ENCODE data around the gene TFAP2D.

The TFAP2D gene

GRCh38 chr6:50819466-50819903 lies 106.2 kb downstream of the TFAP2D start:
- peak; percentile 44 for DNase-seq (ENCODE audit: low spot score)

- DNase-seq (ENCODE audit: low spot score): peak; percentile 22
Measured at GRCh38 chr6:50819904-50820868, 106.9 kb downstream of the TFAP2D start.

- DNase-seq (ENCODE audit: low spot score): no peak
Measured at GRCh38 chr6:50820869-50821264, 107.5 kb downstream of the TFAP2D start.

- no peak for DNase-seq (ENCODE audit: low spot score)
Measured at GRCh38 chr6:50821441-50822077, 108.2 kb downstream of the TFAP2D start.

- DNase-seq (ENCODE audit: low spot score): no peak
Measured at GRCh38 chr6:50822078-50822476, 108.8 kb downstream of the TFAP2D start.

Measured in iPS-NIHi11 (cell line).